ENCODE measurements around the gene CRACR2A.

- TF ChIP-seq CTCF (IDR thresholded peaks at IDR 0.05) (no peak), POLR2A (IDR thresholded peaks at IDR 0.05) (no peak)
Measured at GRCh38 chr12:3587402-3588013, 165.4 kb downstream of the CRACR2A start.
